Natural killer cell (primary cell): ENCODE results near the gene RFC5. TPM values are rescaled to one million over a fixed set of nuclear protein-coding genes. Genes with fewer than 3 reads are reported as not detected.

ENCODE experiments used
- ATAC-seq, 3 donors: fragments of 150-1000 bp in 2 of 3; fragments of 200-7000 bp in 1 of 3; cut with Tn5 transposase; 1 replicate in 1 of 3; 2 replicates in 2 of 3; pipeline ENCODE4 v1.10.0; 2021; ENCODE audit warnings: mild to moderate bottlenecking in 2 of 3, moderate library complexity in 2 of 3
- DNase-seq, 2 donors: peaks; one replicate each; pipeline versions ENCODE4 v3.0.0 to v3.0.0-alpha.2; 2013 to 2021; ENCODE audit warnings: mixed read lengths in 1 of 2
- H3K27ac ChIP-seq: one replicate; pipeline ENCODE4 v1.5.1; 2013; ENCODE audit warnings: mild to moderate bottlenecking, low read length
- H3K27me3 ChIP-seq: one replicate; pipeline ENCODE4 v1.6.1; 2013; ENCODE audit warnings: low read length; ENCODE audit not compliant: control insufficient read depth, insufficient read depth
- H3K36me3 ChIP-seq: one replicate; pipeline ENCODE4 v1.6.1; 2013; ENCODE audit warnings: low read length; ENCODE audit not compliant: control insufficient read depth, insufficient read depth
- H3K4me1 ChIP-seq: one replicate; pipeline ENCODE4 v1.6.1; 2013; ENCODE audit warnings: low read length; ENCODE audit not compliant: control insufficient read depth, insufficient read depth
- H3K4me3 ChIP-seq: one replicate; pipeline ENCODE4 v1.5.1; 2013; ENCODE audit warnings: low read length
- H3K9me3 ChIP-seq: one replicate; pipeline ENCODE4 v1.6.1; 2013; ENCODE audit warnings: low read length; ENCODE audit not compliant: control insufficient read depth, insufficient read depth
- H3K27ac Mint-ChIP-seq, 2 donors: one replicate each; pipeline ENCODE4 v1.8.0; 2022; ENCODE audit warnings: mild to moderate bottlenecking in 2 of 2, mixed read lengths in 2 of 2, moderate library complexity in 1 of 2
- H3K27me3 Mint-ChIP-seq, 2 donors: one replicate each; pipeline ENCODE4 v1.8.0; 2022; ENCODE audit warnings: low read depth in 2 of 2, mixed read lengths in 2 of 2
- H3K36me3 Mint-ChIP-seq: one replicate; pipeline ENCODE4 v1.8.0; 2022; ENCODE audit warnings: mixed read lengths
- H3K4me1 Mint-ChIP-seq, 2 donors: one replicate each; pipeline ENCODE4 v1.8.0; 2022; ENCODE audit warnings: mixed read lengths in 2 of 2
- H3K4me3 Mint-ChIP-seq: one replicate; pipeline ENCODE4 v1.8.0; 2022; ENCODE audit warnings: mild to moderate bottlenecking, moderate library complexity, mixed read lengths
- H3K9me3 Mint-ChIP-seq, 2 donors: one replicate each; pipeline ENCODE4 v1.8.0; 2022; ENCODE audit warnings: mixed read lengths in 2 of 2
- WGBS: methylation state at CpG from one replicate; pipeline ENCODE4 v1.1.7; 2013; ENCODE audit warnings: missing lambda C conversion rate; ENCODE audit not compliant: insufficient coverage; 5-methylcytosine and 5-hydroxymethylcytosine counted together
- intact Hi-C: fragments of 100-400 bp; cut with micrococcal nuclease; formaldehyde crosslinking; loops from one replicate; pipeline ENCODE4 v1.14.2; 2022
- total RNA-seq, 4 donors: library from RNA; stranded (reverse); fragments of 120-200 nt in 1 of 4; gene quantifications; one replicate each; pipeline versions ENCODE4 v1.2.3 to v1.2.4, GENCODE V29; 2013 to 2022
- TF ChIP-seq, protein P1 (sequence below): fragments of 200-600 bp; IDR thresholded peaks from one replicate; pipeline ENCODE4 v1.8.0; 2022; ENCODE audit warnings: antibody characterized with exemption

The RFC5 gene
- total RNA-seq, 3 donors from 2014 or later (not counting 1 experiment from before 2014, with no cell fraction given) = 11.9 to 19.6 (median 15.8) TPM

- Mint-ChIP-seq H3K27me3 (no peaks in the 10 kb centered on the region), H3K4me1 (no peaks in the 10 kb centered on the region), H3K4me3 (no peak overlapping the region), H3K36me3 (peaks cover 18% of the 10 kb centered on the region), H3K9me3 (no peaks in the 10 kb centered on the region), H3K27ac (no peak overlapping the region)
- ATAC-seq = no peak
- TF ChIP-seq, protein P1, sequence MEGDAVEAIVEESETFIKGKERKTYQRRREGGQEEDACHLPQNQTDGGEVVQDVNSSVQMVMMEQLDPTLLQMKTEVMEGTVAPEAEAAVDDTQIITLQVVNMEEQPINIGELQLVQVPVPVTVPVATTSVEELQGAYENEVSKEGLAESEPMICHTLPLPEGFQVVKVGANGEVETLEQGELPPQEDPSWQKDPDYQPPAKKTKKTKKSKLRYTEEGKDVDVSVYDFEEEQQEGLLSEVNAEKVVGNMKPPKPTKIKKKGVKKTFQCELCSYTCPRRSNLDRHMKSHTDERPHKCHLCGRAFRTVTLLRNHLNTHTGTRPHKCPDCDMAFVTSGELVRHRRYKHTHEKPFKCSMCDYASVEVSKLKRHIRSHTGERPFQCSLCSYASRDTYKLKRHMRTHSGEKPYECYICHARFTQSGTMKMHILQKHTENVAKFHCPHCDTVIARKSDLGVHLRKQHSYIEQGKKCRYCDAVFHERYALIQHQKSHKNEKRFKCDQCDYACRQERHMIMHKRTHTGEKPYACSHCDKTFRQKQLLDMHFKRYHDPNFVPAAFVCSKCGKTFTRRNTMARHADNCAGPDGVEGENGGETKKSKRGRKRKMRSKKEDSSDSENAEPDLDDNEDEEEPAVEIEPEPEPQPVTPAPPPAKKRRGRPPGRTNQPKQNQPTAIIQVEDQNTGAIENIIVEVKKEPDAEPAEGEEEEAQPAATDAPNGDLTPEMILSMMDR = no peak
- H3K4me3 ChIP-seq = no peak overlapping the region
- DNase-seq = no peak
- no peaks in the 10 kb centered on the region for H3K9me3 ChIP-seq
- WGBS = 92% methylated on average over 7 of the region's 7 CpGs
- intact Hi-C loops = no loop called here
- H3K27ac ChIP-seq = no peak overlapping the region
- H3K36me3 ChIP-seq = peaks cover 58% of the 10 kb centered on the region
- no peaks in the 10 kb centered on the region for H3K27me3 ChIP-seq
- H3K4me1 ChIP-seq = no peaks in the 10 kb centered on the region
These were observed 15.7 kb downstream of the RFC5 start for GRCh38 chr12:118032188-118032587.

DNA sequence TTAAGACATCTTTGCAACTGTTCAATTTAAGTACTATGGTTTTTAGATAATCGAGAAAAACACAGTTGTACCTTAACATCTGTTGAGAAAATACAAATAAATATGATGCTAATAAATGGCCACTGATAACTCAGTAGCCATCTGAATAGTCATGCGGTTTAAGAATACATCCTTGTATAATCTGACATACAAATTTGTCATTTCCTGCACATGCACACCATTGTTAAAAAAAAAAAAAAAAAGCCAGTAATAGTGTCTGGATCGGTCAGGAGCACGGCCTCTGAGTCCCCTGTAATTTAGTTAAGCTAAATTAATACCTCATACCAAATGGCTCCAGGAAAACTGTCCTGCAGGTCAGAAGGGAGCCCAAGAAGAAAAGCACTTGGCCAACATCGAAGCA is 16.8 kb downstream of the RFC5 start:
- intact Hi-C loops = no loop called here
- no peak for ATAC-seq
- no peak for DNase-seq
- no peaks in the 10 kb centered on the region for H3K27me3 Mint-ChIP-seq
- TF ChIP-seq, protein P1 = no peak
- no peaks in the 10 kb centered on the region for H3K9me3 Mint-ChIP-seq
- H3K4me1 ChIP-seq = no peaks in the 10 kb centered on the region
- WGBS = 89% methylated on average over 5 of the region's 5 CpGs
- no peaks in the 10 kb centered on the region for H3K4me1 Mint-ChIP-seq
- peaks cover 66% of the 10 kb centered on the region for H3K36me3 ChIP-seq
- H3K4me3 Mint-ChIP-seq = no peak overlapping the region
- H3K27me3 ChIP-seq = no peaks in the 10 kb centered on the region
- H3K36me3 Mint-ChIP-seq = peaks cover 18% of the 10 kb centered on the region
- no peak overlapping the region for H3K4me3 ChIP-seq
- H3K27ac ChIP-seq = no peak overlapping the region
- no peaks in the 10 kb centered on the region for H3K9me3 ChIP-seq
- no peak overlapping the region for H3K27ac Mint-ChIP-seq

DNA sequence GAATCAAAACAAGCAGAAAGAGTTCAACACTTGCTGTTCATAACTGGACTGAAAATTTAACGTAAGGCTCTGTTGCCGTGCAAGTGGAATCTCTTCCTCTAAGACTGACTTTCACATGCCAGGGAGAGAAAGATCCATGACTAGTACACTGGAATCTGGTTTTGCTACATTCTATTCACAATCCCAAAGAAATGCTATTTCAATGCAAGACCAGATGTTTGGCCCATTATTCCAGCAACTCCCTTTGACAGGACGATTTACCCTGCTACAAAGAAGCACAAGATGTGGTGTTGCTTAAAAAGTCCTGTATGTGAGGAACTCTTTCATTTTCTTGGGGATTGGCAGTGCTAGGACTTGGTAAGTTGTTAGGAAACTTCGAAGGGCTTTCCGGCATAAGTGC is 17.4 kb downstream of the RFC5 start:
- no peak overlapping the region for H3K27ac ChIP-seq
- no peaks in the 10 kb centered on the region for H3K4me1 ChIP-seq
- peaks cover 68% of the 10 kb centered on the region for H3K36me3 ChIP-seq
- ATAC-seq (no peak), DNase-seq (no peak)
- H3K4me3 ChIP-seq = no peak overlapping the region
- no peak overlapping the region for H3K4me3 Mint-ChIP-seq
- no peaks in the 10 kb centered on the region for H3K9me3 ChIP-seq
- no peaks in the 10 kb centered on the region for H3K27me3 ChIP-seq
- WGBS = 95% methylated on average over 5 of the region's 5 CpGs
- H3K27ac Mint-ChIP-seq = no peak overlapping the region
- no peaks in the 10 kb centered on the region for H3K9me3 Mint-ChIP-seq
- intact Hi-C loops = no loop called here
- TF ChIP-seq, protein P1 = no peak
- peaks cover 18% of the 10 kb centered on the region for H3K36me3 Mint-ChIP-seq
- H3K4me1 Mint-ChIP-seq = no peaks in the 10 kb centered on the region
- no peaks in the 10 kb centered on the region for H3K27me3 Mint-ChIP-seq

DNA sequence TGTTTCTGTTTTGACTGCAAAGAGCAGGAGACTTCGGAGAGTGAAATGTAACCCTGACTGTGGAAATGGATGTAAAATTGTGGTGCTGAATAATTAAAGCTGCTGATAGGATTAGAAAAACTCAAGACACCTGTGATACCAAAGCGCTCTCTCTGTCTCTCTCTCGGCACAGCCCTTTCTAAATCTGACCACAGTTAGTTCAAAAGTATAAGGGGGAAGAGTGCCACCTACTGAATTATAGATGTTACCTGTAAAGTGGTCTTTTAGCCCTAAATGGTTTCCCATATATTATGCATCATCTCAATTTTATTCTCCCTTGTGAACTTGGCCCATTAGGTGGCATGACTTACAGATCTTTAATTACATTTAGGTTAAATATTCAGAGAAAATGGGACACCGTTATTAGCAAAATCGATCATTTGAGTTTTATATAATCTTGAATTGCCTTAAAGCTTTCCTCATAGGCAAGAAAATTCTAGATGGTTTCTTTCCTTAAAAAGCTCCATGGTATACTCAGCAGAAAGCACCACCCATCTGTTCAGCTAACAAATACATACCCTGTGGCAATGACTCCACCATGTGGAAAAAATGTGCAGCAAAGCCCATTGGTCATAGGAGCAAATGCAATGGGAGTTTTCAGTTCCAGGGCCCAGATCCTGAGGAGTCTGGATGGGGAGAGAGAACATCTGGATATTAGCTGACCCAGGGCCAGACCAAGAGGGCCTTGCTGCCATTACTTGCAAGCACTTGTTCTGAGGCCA is 18.1 kb downstream of the RFC5 start:
- no peak for DNase-seq
- H3K9me3 Mint-ChIP-seq = no peaks in the 10 kb centered on the region
- intact Hi-C loops = no loop called here
- WGBS = 95% methylated on average over 3 of the region's 5 CpGs
- H3K36me3 ChIP-seq = peaks cover 74% of the 10 kb centered on the region
- no peak overlapping the region for H3K4me3 Mint-ChIP-seq
- no peak overlapping the region for H3K4me3 ChIP-seq
- no peak overlapping the region for H3K27ac Mint-ChIP-seq
- H3K27me3 Mint-ChIP-seq = no peaks in the 10 kb centered on the region
- no peaks in the 10 kb centered on the region for H3K4me1 ChIP-seq
- no peak for ATAC-seq
- no peaks in the 10 kb centered on the region for H3K4me1 Mint-ChIP-seq
- H3K36me3 Mint-ChIP-seq = peaks cover 18% of the 10 kb centered on the region
- H3K27me3 ChIP-seq = no peaks in the 10 kb centered on the region
- no peaks in the 10 kb centered on the region for H3K9me3 ChIP-seq
- TF ChIP-seq, protein P1 = no peak
- H3K27ac ChIP-seq = no peak overlapping the region
